ENCODE data around the gene WBP2. TPM values are rescaled to one million over a fixed set of nuclear protein-coding genes. Genes with fewer than 3 reads are reported as not detected.

The WBP2 gene
- total and polyA plus RNA-seq, 2 of the 13 experiments (the other 11 are each of a cell fraction or from before 2014, with no cell fraction given), result 29.2 to 29.5 TPM

DNA sequence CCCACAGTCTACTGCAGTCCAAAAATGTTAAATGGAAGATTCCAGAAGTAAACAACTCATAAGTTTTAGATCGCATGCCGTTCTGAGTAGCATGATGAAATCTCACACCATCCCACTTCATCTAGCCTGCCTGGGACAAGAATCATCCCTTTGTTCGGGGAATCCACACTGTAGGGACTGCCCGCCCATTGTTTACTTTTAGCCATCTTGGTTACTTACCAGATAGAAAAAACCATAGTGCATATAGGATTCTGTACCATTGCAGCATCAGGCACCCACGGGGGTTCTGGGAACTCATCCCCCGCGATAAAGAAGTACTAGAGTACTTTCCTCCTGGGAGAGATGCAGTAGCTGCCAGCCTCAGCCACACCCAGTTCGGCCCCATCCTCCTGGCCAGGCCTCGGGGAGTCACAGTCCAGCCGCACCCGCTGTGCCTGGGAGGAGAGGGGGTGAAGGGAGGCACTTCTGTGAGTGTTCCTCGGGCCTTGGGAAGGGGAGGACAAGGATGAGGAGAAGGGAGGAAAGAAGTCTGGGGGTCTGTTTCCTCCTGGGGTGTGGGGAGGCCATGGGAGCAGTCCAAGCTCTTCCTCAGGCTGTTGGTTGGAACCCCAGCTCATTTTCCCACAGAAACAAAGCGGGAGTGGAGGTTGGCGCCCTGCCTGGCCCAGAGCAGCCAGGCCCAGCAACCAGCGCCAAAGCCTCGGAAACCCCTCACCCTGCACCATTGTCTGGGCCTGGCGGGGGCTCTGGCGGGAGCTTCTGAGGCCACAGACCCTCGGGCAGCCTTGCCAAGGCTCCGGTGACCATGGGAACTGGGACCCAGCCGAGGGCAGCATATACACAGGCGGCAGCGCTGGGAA, 14.4 kb upstream of the WBP2 start (continued):
- peak; percentile 91 for TF ChIP-seq AGO2 (optimal IDR thresholded peaks at IDR 0.05; ENCODE audit: low read depth, low read length)
- TF ChIP-seq, protein P1, sequence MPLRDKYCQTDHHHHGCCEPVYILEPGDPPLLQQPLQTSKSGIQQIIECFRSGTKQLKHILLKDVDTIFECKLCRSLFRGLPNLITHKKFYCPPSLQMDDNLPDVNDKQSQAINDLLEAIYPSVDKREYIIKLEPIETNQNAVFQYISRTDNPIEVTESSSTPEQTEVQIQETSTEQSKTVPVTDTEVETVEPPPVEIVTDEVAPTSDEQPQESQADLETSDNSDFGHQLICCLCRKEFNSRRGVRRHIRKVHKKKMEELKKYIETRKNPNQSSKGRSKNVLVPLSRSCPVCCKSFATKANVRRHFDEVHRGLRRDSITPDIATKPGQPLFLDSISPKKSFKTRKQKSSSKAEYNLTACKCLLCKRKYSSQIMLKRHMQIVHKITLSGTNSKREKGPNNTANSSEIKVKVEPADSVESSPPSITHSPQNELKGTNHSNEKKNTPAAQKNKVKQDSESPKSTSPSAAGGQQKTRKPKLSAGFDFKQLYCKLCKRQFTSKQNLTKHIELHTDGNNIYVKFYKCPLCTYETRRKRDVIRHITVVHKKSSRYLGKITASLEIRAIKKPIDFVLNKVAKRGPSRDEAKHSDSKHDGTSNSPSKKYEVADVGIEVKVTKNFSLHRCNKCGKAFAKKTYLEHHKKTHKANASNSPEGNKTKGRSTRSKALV (CRISPR knock-in tag; IDR thresholded peaks at IDR 0.05), result peak; percentile 56; the same call in 1 of the 2 replicates
- no peak for TF ChIP-seq SNAPC2 (CRISPR knock-in tag; IDR thresholded peaks at IDR 0.05)
- TF ChIP-seq, protein P2, sequence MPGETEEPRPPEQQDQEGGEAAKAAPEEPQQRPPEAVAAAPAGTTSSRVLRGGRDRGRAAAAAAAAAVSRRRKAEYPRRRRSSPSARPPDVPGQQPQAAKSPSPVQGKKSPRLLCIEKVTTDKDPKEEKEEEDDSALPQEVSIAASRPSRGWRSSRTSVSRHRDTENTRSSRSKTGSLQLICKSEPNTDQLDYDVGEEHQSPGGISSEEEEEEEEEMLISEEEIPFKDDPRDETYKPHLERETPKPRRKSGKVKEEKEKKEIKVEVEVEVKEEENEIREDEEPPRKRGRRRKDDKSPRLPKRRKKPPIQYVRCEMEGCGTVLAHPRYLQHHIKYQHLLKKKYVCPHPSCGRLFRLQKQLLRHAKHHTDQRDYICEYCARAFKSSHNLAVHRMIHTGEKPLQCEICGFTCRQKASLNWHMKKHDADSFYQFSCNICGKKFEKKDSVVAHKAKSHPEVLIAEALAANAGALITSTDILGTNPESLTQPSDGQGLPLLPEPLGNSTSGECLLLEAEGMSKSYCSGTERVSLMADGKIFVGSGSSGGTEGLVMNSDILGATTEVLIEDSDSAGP (CRISPR knock-in tag; IDR thresholded peaks at IDR 0.05; ENCODE audit: borderline replicate concordance), result peak; percentile 24; the same call in 1 of the 2 replicates
- TF ChIP-seq PAF1 (CRISPR knock-in tag; IDR thresholded peaks at IDR 0.05), result no peak
- no peak for TF ChIP-seq ZNF598 (CRISPR knock-in tag; IDR thresholded peaks at IDR 0.05; ENCODE audit: borderline replicate concordance)
- peak; percentile 17 for TF ChIP-seq RBM22 (optimal IDR thresholded peaks at IDR 0.05; ENCODE audit: low read length)
- peak; percentile 94 for TF ChIP-seq SP5 (CRISPR knock-in tag; IDR thresholded peaks at IDR 0.05; ENCODE audit: borderline replicate concordance, low read depth)
- TF ChIP-seq ZNF275 (CRISPR knock-in tag; IDR thresholded peaks at IDR 0.05; ENCODE audit: borderline replicate concordance), result peak; percentile 25; the same call in 1 of the 2 replicates
- TF ChIP-seq IRF2 (CRISPR knock-in tag; IDR thresholded peaks at IDR 0.05), result no peak
- no peak; the same call in 1 of the 2 replicates for TF ChIP-seq ZNF629 (CRISPR knock-in tag; conservative IDR thresholded peaks at IDR 0.05)
- TF ChIP-seq HMG20A (CRISPR knock-in tag; IDR thresholded peaks at IDR 0.05; ENCODE audit: borderline replicate concordance), result peak; percentile 65
- no peak for TF ChIP-seq RBM39 (IDR thresholded peaks at IDR 0.05; ENCODE audit: low read depth, low read length, poor library complexity, severe bottlenecking)
- peak; percentile 70 for TF ChIP-seq PPARG (CRISPR knock-in tag; conservative IDR thresholded peaks at IDR 0.05)
- TF ChIP-seq, protein P3, sequence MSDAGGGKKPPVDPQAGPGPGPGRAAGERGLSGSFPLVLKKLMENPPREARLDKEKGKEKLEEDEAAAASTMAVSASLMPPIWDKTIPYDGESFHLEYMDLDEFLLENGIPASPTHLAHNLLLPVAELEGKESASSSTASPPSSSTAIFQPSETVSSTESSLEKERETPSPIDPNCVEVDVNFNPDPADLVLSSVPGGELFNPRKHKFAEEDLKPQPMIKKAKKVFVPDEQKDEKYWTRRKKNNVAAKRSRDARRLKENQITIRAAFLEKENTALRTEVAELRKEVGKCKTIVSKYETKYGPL (CRISPR knock-in tag; IDR thresholded peaks at IDR 0.05), result peak; percentile 32; the same call in 1 of the 2 replicates
- TF ChIP-seq, protein P4, sequence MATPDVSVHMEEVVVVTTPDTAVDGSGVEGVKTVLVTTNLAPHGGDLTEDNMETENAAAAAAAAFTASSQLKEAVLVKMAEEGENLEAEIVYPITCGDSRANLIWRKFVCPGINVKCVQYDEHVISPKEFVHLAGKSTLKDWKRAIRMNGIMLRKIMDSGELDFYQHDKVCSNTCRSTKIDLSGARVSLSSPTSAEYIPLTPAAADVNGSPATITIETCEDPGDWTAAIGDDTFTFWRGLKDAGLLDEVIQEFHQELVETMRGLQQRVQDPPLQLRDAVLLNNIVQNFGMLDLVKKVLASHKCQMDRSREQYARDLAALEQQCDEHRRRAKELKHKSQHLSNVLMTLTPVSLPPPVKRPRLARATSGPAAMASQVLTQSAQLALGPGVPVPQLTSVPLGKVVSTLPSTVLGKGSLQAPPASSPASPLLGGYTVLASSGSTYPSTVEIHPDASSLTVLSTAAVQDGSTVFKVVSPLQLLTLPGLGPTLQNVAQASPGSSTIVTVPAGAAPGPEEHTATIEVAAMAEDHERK (CRISPR knock-in tag; IDR thresholded peaks at IDR 0.05; ENCODE audit: low read depth), result peak; percentile 25; the same call in 1 of the 2 replicates
- TF ChIP-seq BCL6 (CRISPR knock-in tag; IDR thresholded peaks at IDR 0.05), result peak; percentile 69
- TF ChIP-seq PHF8 (CRISPR knock-in tag; IDR thresholded peaks at IDR 0.05), result peak; percentile 58
- no peak for TF ChIP-seq SSRP1 (CRISPR knock-in tag; IDR thresholded peaks at IDR 0.05)
- TF ChIP-seq ZNF143 (CRISPR knock-in tag; IDR thresholded peaks at IDR 0.05), result peak; percentile 69; the same call in 1 of the 2 replicates

Data from HepG2 (cell line).